ENCODE measurements around the gene TTN. TPM values are rescaled to one million over a fixed set of nuclear protein-coding genes. Genes with fewer than 3 reads are reported as not detected.

TTN gene
- 3.8 TPM for total RNA-seq (ENCODE audit: unreplicated experiment)
- long read RNA-seq, partial matches to known transcripts, result 1 of 1 reads
- long read RNA-seq, other reads (novel, unspliced or antisense), result 0 of 1 reads

DNA sequence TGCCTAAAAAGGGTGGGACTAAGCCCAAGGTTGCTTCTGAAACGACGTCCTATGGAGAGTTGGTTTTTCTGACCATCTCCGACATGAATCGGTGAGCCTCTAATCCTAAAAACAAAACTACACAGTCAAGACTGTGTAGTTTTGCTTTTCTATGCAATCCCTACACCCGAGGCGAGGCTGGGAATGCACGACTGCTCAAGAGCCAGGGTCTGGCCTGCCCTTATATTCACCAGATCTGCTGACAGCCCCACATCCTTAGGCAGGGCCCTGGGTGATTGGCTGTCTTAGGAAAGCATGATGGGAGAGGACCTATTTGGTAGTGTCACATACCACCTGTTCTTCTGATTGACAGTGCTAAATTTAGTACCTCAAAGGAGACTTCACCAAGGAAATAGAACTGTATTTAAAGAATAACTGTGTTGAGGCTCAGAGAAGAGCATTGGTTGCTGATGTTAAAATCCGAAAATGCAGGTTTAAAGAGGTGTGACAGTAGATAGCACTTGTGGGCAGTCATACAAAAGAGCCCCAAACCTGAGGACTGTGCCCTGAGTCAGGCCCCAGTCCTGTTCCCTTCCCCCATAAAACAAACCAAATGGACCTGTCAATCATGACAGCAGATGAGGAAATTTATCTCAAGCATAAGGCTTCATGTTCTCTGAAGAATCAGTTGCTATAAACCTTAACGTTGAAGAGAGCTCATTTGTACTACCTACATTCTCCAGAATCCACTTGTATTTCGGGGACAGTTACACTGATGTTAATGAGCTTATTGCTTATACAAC lies at the start of gene TTN:
Gene TTN (minus strand): TSS at position 197 of the 782 bp plus-strand sequence. CDS start 2,781 bp downstream, outside the sequence.
- Mint-ChIP-seq H3K4me1 (ENCODE audit: unreplicated experiment) (no peaks in the 10 kb centered on the region), H3K27ac (ENCODE audit: unreplicated experiment) (no peak within 1 kb of the TSS), H3K36me3 (ENCODE audit: low read depth, unreplicated experiment) (no peaks in the 10 kb centered on the region), H3K4me3 (ENCODE audit: unreplicated experiment) (no peak within 1 kb of the TSS), H3K27me3 (ENCODE audit: unreplicated experiment) (no peaks in the 10 kb centered on the region), H3K9me3 (ENCODE audit: unreplicated experiment) (no peaks in the 10 kb centered on the region)
- DNase-seq (ENCODE audit: low spot score), result no peak
- TF ChIP-seq, protein P1, sequence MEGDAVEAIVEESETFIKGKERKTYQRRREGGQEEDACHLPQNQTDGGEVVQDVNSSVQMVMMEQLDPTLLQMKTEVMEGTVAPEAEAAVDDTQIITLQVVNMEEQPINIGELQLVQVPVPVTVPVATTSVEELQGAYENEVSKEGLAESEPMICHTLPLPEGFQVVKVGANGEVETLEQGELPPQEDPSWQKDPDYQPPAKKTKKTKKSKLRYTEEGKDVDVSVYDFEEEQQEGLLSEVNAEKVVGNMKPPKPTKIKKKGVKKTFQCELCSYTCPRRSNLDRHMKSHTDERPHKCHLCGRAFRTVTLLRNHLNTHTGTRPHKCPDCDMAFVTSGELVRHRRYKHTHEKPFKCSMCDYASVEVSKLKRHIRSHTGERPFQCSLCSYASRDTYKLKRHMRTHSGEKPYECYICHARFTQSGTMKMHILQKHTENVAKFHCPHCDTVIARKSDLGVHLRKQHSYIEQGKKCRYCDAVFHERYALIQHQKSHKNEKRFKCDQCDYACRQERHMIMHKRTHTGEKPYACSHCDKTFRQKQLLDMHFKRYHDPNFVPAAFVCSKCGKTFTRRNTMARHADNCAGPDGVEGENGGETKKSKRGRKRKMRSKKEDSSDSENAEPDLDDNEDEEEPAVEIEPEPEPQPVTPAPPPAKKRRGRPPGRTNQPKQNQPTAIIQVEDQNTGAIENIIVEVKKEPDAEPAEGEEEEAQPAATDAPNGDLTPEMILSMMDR (IDR thresholded peaks at IDR 0.05; ENCODE audit: unreplicated experiment), result no peak

DNA sequence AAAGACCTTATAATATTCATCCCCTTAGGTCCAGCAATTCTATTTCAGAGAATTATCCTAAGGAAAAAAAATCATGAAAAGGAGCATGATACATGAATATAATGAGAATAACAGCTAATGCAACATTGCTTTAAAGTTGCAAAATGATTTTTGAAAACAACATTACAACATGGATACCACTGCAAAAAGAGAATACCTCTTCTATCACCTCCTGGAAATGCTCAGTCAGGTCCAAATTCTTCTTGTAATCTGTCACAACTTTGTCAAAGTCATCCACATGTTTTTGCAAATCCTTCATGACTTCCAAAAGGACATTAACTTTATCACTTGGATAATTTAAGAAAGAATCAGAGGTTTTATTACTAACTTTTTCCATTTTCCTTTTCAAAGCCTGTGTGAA lies 47.9 kb upstream of the TTN start:
- no peaks in the 10 kb centered on the region for H3K9me3 Mint-ChIP-seq (ENCODE audit: unreplicated experiment)
- H3K36me3 Mint-ChIP-seq (ENCODE audit: low read depth, unreplicated experiment), result no peaks in the 10 kb centered on the region
- H3K27ac Mint-ChIP-seq (ENCODE audit: unreplicated experiment), result no peak overlapping the region
- H3K27me3 Mint-ChIP-seq (ENCODE audit: unreplicated experiment), result no peaks in the 10 kb centered on the region
- H3K4me3 Mint-ChIP-seq (ENCODE audit: unreplicated experiment), result no peak overlapping the region
- H3K4me1 Mint-ChIP-seq (ENCODE audit: unreplicated experiment), result no peaks in the 10 kb centered on the region
- TF ChIP-seq, protein P1 (IDR thresholded peaks at IDR 0.05; ENCODE audit: unreplicated experiment), result no peak
- no peak for DNase-seq (ENCODE audit: low spot score)

DNA sequence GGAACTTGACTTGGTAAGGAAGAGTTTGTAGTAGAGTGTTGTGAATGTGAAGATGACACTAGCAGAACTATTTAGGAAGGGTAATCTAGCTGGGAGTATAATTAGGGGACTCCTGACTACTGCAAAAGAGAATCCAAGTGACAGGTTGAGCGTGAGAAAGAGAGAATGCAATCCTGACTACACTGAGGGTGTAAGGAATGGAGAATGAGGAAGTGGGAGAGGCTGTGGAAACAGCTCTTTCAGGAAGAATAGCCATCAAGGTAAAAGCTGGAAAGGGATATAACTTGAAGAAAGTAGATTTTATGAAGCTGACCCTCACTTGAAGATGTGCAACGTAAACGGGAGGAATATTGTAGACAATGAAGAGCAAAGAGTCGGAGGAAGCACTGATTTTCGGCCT lies 41.1 kb upstream of the TTN start:
- no peaks in the 10 kb centered on the region for H3K27me3 Mint-ChIP-seq (ENCODE audit: unreplicated experiment)
- no peak for DNase-seq (ENCODE audit: low spot score)
- H3K4me3 Mint-ChIP-seq (ENCODE audit: unreplicated experiment), result no peak overlapping the region
- TF ChIP-seq, protein P1 (IDR thresholded peaks at IDR 0.05; ENCODE audit: unreplicated experiment), result no peak
- H3K27ac Mint-ChIP-seq (ENCODE audit: unreplicated experiment), result no peak overlapping the region
- no peaks in the 10 kb centered on the region for H3K36me3 Mint-ChIP-seq (ENCODE audit: low read depth, unreplicated experiment)
- H3K4me1 Mint-ChIP-seq (ENCODE audit: unreplicated experiment), result peaks cover 3% of the 10 kb centered on the region
- no peaks in the 10 kb centered on the region for H3K9me3 Mint-ChIP-seq (ENCODE audit: unreplicated experiment)

DNA sequence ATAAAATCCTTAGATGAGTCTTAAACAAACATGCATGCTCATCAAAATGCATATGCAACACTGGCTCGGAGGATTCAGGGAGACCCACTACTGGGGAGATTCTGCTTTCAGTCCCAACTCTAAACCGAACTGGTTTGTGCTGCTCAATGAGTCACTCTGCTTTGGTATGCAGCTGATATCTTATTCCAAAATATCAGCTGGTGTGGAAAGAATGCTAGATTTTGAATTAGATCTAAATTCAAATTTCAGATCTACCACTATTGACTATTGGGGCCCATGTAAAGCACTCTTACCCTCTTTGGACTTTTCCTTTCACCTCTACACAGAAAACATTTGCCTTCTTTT lies 39.2 kb upstream of the TTN start:
- Mint-ChIP-seq H3K36me3 (ENCODE audit: low read depth, unreplicated experiment) (no peaks in the 10 kb centered on the region), H3K27me3 (ENCODE audit: unreplicated experiment) (no peaks in the 10 kb centered on the region), H3K4me3 (ENCODE audit: unreplicated experiment) (no peak overlapping the region), H3K27ac (ENCODE audit: unreplicated experiment) (no peak overlapping the region), H3K9me3 (ENCODE audit: unreplicated experiment) (no peaks in the 10 kb centered on the region), H3K4me1 (ENCODE audit: unreplicated experiment) (peaks cover 3% of the 10 kb centered on the region)
- no peak for DNase-seq (ENCODE audit: low spot score)
- TF ChIP-seq, protein P1 (IDR thresholded peaks at IDR 0.05; ENCODE audit: unreplicated experiment), result no peak
